ENCODE results near the gene SETD1B. TPM values are rescaled to one million over a fixed set of nuclear protein-coding genes. Genes with fewer than 3 reads are reported as not detected.
"Not testable (repeated sequence)": the region's sequence is repeated elsewhere in the genome, so short reads cannot be mapped to it uniquely, and the experiment has no call there.

Gene SETD1B
- total RNA-seq, 2 experiments from 2014 or later, result 8.2 to 8.3 TPM

DNA sequence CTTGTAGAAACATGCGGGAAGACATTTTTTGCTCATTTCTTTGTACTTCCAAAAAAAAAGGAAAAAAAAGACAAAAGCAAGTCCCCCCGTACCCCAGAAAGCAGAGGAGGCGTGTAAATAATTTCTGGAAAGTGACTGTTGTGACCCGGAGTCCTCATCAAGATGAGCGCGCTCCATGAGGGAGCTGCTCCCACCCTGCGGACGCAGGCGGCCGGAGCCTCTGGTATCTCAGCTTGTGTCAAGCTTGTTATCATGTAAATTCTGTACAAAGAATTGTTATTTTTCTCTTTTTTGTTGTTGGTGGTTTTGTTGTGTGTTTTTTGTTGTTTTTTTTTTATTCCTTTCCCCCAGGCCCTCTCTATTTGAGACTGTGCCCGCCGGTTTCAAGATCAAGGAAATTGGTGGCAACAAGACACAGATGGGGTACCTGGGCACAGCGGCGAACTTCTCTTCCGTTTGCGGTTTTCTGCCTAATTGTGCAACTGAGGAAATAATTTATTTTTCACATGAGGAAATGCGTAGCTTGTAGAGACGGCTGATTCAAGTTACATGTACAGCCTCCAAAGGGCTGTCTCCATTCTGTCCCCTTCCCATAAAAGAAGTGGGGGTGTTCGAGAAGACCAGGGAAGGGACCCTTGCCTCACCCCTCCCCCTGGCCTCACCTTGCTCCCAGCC, 27.9 kb downstream of the SETD1B start:
- Mint-ChIP-seq H3K36me3 (ENCODE audit: low read depth) (peaks cover 16% of the 10 kb centered on the region), H3K4me1 (ENCODE audit: low read depth) (no peaks in the 10 kb centered on the region), H3K9me3 (no peaks in the 10 kb centered on the region), H3K4me3 (no peak overlapping the region), H3K27me3 (ENCODE audit: low read depth) (no peaks in the 10 kb centered on the region), H3K27ac (no peak overlapping the region)
- CTCF ChIA-PET, result interaction anchor here (0.6 to 1.7 kb wide), 4 partner anchors 20 to 135 kb away, joined by 3 to 6 read pairs (median 5); partner anchors contain the start of gene RHOF
- intact Hi-C loops (cut with micrococcal nuclease), result no loop called here
- DNase-seq, result no peak

DNA sequence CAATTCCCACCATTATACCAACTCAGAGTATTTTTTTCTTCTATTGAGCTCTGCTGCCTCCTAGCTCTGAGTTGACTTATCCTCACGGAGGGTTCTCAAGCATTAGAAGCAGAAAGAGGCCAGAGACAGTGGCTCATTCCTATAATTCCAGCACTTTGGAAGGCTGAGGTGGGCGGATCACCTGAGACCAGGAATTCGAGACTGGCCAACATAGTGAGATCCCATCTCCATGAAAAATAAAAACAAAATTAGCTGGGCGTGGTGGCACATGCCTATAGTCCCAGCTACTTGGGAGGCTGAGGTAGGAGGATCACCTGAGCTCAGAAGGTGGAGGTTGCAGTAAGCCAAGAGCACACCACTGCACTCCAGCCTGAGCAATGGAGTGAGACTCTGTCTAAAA, 33.9 kb downstream of the SETD1B start:
- no peaks in the 10 kb centered on the region for H3K36me3 Mint-ChIP-seq (ENCODE audit: low read depth)
- no peak overlapping the region for H3K27ac Mint-ChIP-seq
- H3K9me3 Mint-ChIP-seq, result no peaks in the 10 kb centered on the region
- peaks cover 11% of the 10 kb centered on the region for H3K4me1 Mint-ChIP-seq (ENCODE audit: low read depth)
- no peak overlapping the region for H3K4me3 Mint-ChIP-seq
- H3K27me3 Mint-ChIP-seq (ENCODE audit: low read depth), result no peaks in the 10 kb centered on the region
- no peak for DNase-seq
- intact Hi-C loops (cut with micrococcal nuclease), result loop anchor here (2.0 kb wide), 1 partner anchor 241 kb away; the partner anchor contains the start of gene MLXIP
- CTCF ChIA-PET, result interaction anchor here (1.0 to 5.2 kb wide), 4 partner anchors 14 to 51 kb away, joined by 4 to 32 read pairs (median 13); partner anchors contain the start of genes PSMD9 and RHOF

DNA sequence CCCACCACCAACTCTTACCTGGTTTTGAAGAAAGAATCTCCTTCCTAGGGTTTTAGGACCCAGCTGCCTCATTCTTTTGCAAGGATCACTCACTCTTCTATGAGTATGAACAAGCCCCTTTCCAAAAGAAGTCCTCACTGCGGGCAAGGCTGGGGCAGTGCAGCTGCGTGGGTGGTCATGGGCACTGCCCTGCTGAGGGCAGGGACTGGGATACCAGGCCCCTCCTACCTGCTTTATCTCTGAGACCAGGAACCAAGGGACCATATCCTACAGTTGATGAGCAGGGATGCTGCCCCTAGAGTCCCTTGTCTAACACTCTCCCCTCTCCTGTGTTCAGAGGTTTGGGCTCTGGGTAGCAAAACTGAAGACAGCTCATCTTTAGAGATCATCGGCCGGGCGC, 34.3 kb downstream of the SETD1B start:
- Mint-ChIP-seq H3K9me3 (no peaks in the 10 kb centered on the region), H3K4me1 (ENCODE audit: low read depth) (peaks cover 11% of the 10 kb centered on the region), H3K4me3 (no peak overlapping the region), H3K36me3 (ENCODE audit: low read depth) (no peaks in the 10 kb centered on the region), H3K27me3 (ENCODE audit: low read depth) (no peaks in the 10 kb centered on the region), H3K27ac (no peak overlapping the region)
- no peak for DNase-seq
- intact Hi-C loops (cut with micrococcal nuclease), result loop anchor here (2.0 kb wide), 1 partner anchor 241 kb away; the partner anchor contains the start of gene MLXIP
- CTCF ChIA-PET, result interaction anchor here (1.0 to 5.2 kb wide), 4 partner anchors 14 to 50 kb away, joined by 4 to 32 read pairs (median 13); partner anchors contain the start of genes PSMD9 and RHOF

DNA sequence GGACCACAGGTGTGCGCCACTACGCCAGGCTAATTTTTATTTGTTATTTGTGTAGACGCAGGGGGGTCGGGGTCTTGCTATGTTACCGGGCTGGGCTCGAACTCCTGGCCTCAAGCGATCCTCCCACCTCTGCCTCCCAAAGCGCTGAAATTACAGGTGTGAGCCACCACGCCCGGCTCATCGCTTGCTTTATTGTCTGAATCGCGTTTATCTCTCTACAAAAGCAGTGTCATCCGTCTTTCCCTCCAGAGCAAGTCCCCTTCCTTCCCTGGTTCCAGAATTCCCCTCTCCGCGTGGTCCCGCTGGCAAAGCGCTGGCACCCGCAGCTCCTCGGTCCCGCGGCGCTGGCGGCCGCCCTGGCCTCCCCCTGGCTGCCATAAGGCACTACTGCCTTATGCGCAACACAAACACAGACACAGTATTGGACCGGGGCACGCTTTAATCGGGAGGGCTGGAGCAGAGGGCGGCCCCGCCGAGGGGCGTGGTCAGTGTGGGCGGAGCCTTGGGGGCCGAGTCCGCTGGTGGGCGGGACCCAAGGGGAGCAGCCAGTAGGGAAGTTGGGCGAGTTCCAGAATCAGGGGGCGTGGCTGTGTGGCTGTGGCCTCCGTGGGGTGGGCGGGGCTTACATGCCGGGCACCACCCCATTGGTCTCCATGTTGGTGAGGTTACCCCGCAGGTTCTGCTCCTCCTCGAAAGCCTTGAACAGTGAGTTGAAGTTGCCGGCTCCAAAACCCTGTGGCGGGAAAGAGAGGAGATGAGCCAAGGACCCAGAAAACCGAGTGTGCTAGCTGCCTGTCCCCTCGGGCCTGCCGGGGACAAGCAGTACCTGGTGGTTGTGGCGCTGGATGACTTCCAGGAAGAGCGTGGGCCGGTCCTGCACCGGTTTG, 35.5 kb downstream of the SETD1B start:
- H3K9me3 Mint-ChIP-seq, result no peaks in the 10 kb centered on the region
- CTCF ChIA-PET, result interaction anchor here (0.6 to 5.2 kb wide), 6 partner anchors 17 to 79 kb away, joined by 3 to 32 read pairs (median 7); partner anchors contain the start of genes PSMD9 and RHOF
- intact Hi-C loops (cut with micrococcal nuclease), result loop anchor here (1.0 to 2.0 kb wide), 7 partner anchors 36 to 387 kb away; partner anchors contain the start of genes CFAP251, DIABLO, MLXIP and PSMD9
- H3K4me1 Mint-ChIP-seq (ENCODE audit: low read depth), result peaks cover 11% of the 10 kb centered on the region
- H3K36me3 Mint-ChIP-seq (ENCODE audit: low read depth), result no peaks in the 10 kb centered on the region
- H3K4me3 Mint-ChIP-seq, result peak overlapping the region; percentile 97
- H3K27me3 Mint-ChIP-seq (ENCODE audit: low read depth), result no peaks in the 10 kb centered on the region
- DNase-seq, result peak; percentile 100
- H3K27ac Mint-ChIP-seq, result peak overlapping the region; percentile 88

DNA sequence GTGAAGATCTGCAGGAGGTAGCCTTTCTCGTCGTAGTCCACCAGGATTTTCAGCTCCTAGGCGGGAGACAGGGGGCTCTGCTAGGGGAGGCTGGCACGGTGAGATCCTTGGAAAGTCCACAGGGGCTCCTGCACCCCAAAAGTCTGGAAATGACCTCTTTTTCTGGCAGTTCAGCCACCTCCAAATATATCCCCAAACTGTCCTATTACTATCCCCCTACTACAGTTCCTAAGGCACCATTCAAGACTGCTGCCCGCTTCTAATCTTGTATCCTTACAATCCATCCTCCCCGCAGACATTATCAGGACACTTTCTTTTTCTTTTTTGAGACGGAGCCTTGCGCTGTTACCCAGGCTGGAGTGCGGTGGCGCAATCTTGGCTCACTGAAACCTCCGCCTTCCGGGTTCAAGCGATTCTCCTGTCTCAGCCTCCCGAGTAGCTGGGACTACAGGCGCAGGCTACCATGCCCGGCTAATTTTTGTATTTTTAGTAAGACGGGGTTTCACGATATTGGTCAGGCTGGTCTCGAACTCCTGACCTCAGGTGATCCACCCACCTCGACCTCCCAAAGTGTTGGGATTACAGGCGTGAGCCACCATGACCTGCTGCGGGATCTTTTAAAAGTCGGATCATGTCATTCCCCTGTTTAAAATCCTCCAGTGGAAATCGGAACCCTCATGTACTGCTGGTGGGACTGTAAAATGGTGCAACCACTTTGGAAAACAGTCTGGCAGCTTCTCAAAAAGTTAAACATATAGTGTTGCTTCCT, 36.4 kb downstream of the SETD1B start:
- no peaks in the 10 kb centered on the region for H3K27me3 Mint-ChIP-seq (ENCODE audit: low read depth)
- peaks cover 11% of the 10 kb centered on the region for H3K4me1 Mint-ChIP-seq (ENCODE audit: low read depth)
- H3K9me3 Mint-ChIP-seq, result no peaks in the 10 kb centered on the region
- no peaks in the 10 kb centered on the region for H3K36me3 Mint-ChIP-seq (ENCODE audit: low read depth)
- H3K27ac Mint-ChIP-seq, result peak overlapping the region; percentile 88
- DNase-seq, result no peak
- CTCF ChIA-PET, result interaction anchor here (0.6 to 5.2 kb wide), 4 partner anchors 29 to 1743 kb away, joined by 3 to 32 read pairs (median 10); partner anchors contain the start of genes PSMD9 and RHOF
- intact Hi-C loops (cut with micrococcal nuclease), result loop anchor here (1.0 to 2.0 kb wide), 7 partner anchors 37 to 386 kb away; partner anchors contain the start of genes CFAP251, DIABLO, MLXIP and PSMD9
- peak overlapping the region; percentile 97 for H3K4me3 Mint-ChIP-seq

DNA sequence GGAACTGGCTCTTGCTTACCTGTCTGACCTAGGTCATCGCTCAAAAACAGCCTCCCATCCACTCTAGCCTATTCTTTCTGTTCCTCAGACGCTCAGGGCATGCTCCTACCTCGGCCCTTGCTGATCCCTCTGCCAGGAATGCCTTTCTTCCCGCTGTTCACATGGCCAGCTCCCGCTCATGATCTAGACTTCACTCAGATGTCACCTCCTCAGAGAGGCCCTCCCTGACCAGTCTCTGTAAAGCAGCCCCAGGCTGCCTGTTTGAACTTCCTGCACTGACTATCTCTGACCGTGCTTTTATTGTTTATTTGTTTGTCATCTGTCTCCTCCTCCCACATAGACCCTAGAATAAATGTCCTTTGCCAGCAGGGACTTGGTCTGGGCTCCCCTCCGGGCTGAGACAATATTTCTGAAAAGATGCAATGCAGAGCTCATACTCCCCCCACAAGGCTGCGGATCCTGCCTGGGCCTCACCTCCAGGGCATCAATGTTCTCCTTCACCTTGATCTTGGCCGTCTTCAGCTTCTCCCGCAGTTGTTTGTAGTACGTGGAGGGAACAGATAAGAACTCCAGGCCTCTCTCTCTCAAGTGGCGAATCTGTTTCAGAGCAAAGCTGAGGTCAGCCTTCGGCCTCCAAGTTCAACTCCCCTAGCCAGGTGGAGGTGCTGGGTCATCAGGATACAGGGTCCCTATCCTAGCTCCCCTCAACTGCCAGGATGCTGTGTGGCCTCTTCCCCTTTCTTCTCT, 39.6 kb downstream of the SETD1B start:
- Mint-ChIP-seq H3K9me3 (no peaks in the 10 kb centered on the region), H3K4me3 (no peak overlapping the region), H3K27ac (no peak overlapping the region), H3K4me1 (ENCODE audit: low read depth) (peaks cover 11% of the 10 kb centered on the region), H3K27me3 (ENCODE audit: low read depth) (no peaks in the 10 kb centered on the region), H3K36me3 (ENCODE audit: low read depth) (no peaks in the 10 kb centered on the region)
- DNase-seq, result no peak
- CTCF ChIA-PET, result interaction anchor here (0.7 to 1.2 kb wide), 3 partner anchors 8 to 49 kb away, joined by 3 to 6 read pairs (median 4); no protein-coding TSS in a partner anchor
- intact Hi-C loops (cut with micrococcal nuclease), result no loop called here

DNA sequence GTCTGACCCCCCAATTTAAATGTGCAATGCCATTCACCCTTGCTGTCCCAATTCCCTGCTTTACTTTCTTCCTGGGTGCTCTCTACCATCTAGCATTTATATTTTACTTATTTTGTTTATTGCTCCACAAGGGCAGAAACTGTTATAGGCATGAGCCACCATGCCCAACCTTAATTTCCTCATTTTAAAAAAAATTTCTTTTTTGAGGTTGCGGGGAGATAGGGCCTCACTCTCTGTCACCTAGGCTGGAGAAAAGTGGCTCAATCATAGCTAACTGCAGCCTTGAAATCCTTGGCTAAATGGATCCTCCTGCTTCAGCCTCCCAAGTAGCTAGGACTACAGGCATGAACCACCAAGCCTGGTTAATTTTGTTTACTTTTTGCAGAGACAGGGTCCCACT, 41.9 kb downstream of the SETD1B start:
- no peaks in the 10 kb centered on the region for H3K4me1 Mint-ChIP-seq (ENCODE audit: low read depth)
- no peaks in the 10 kb centered on the region for H3K27me3 Mint-ChIP-seq (ENCODE audit: low read depth)
- DNase-seq, result no peak
- H3K36me3 Mint-ChIP-seq (ENCODE audit: low read depth), result no peaks in the 10 kb centered on the region
- CTCF ChIA-PET, result interaction anchor here (1.4 kb wide), 1 partner anchor 51 kb away, joined by 7 read pairs; no protein-coding TSS in a partner anchor
- H3K9me3 Mint-ChIP-seq, result no peaks in the 10 kb centered on the region
- no peak overlapping the region for H3K4me3 Mint-ChIP-seq
- H3K27ac Mint-ChIP-seq, result no peak overlapping the region
- intact Hi-C loops (cut with micrococcal nuclease), result no loop called here

DNA sequence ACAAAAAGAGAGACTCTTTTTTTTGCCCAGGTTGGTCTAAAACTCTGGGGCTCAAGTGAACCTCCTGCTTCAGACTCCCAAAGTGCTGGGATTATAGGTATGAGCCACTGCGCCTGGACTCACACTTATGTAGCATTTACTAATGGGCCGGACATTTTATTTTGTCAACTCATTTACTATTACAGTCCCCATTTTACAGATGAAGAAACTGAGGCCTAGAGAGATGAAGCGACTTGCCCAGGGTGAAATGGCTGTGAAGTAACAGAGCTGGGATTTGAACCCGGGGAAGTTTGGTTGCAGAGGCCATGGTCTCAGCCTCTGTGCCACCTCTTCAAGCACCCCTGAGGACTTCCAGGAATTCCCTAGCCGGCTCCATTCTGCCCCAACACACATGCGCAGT, 45.4 kb downstream of the SETD1B start:
- no peaks in the 10 kb centered on the region for H3K4me1 Mint-ChIP-seq (ENCODE audit: low read depth)
- no peak overlapping the region for H3K27ac Mint-ChIP-seq
- no peaks in the 10 kb centered on the region for H3K9me3 Mint-ChIP-seq
- H3K36me3 Mint-ChIP-seq (ENCODE audit: low read depth), result no peaks in the 10 kb centered on the region
- H3K27me3 Mint-ChIP-seq (ENCODE audit: low read depth), result no peaks in the 10 kb centered on the region
- no peak overlapping the region for H3K4me3 Mint-ChIP-seq
- CTCF ChIA-PET, result no interaction called here
- intact Hi-C loops (cut with micrococcal nuclease), result no loop called here
- no peak for DNase-seq

DNA sequence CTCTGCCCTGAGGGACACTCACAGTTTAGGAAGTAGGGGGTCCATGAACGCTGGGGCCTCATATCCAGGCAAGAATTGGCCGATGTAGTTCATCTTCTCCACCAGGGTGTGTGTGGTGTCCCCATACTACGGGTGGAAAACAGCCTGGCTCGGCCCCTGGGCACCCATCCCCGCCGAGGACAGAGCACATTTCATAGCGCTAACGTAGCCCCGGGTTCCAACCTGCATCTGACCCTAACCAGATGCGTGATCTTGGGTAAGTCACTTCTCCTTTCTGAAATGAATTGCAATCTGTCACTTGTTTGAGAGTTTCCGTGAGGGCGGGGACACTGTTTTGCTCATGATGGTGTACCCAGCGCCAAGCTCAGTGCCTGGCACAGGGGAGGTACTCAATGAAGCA, 45.9 kb downstream of the SETD1B start:
- Mint-ChIP-seq H3K27me3 (ENCODE audit: low read depth) (no peaks in the 10 kb centered on the region), H3K27ac (no peak overlapping the region), H3K4me1 (ENCODE audit: low read depth) (no peaks in the 10 kb centered on the region), H3K9me3 (no peaks in the 10 kb centered on the region), H3K4me3 (no peak overlapping the region), H3K36me3 (ENCODE audit: low read depth) (no peaks in the 10 kb centered on the region)
- DNase-seq, result no peak
- CTCF ChIA-PET, result no interaction called here
- intact Hi-C loops (cut with micrococcal nuclease), result no loop called here

DNA sequence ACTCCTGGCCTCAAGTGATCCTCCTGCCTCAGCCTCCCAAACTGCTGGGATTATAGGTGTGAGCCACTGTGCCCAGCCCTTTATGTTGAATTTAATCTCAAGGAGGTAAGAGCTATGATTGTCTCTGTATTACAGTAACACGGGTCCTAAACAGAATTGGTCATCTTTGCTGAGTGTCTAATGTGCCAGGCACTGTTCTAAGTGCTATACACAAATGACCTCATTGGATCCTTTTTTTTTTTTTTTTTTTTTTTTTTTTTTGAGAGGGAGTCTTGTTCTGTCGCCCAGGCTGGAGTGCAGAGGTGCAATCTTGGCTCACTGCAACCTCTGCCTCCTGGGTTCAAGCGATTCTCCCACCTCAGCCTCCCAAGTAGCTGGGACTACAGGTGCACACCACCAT, 48.6 kb downstream of the SETD1B start:
- H3K9me3 Mint-ChIP-seq, result not testable (repeated sequence)

More for the DNA sequence above, 48.6 kb downstream of the SETD1B start:
- intact Hi-C loops (cut with micrococcal nuclease); H3K27ac Mint-ChIP-seq; H3K4me3 Mint-ChIP-seq; H3K4me1 Mint-ChIP-seq (ENCODE audit: low read depth); H3K27me3 Mint-ChIP-seq (ENCODE audit: low read depth); DNase-seq; H3K36me3 Mint-ChIP-seq (ENCODE audit: low read depth): not testable (repeated sequence)
- CTCF ChIA-PET, result interaction anchor here (0.8 kb wide), 1 partner anchor 37 kb away, joined by 3 read pairs; no protein-coding TSS in a partner anchor
